HEK293 (cell line): Measurements from ENCODE around the gene ASCC2.

Source experiments
- BCL11B ChIP-seq: fragments of 450-650 bp; formaldehyde crosslinking; IDR thresholded peaks from 2 replicates; pipeline ENCODE4 v1.5.1; 2016; ENCODE audit warnings: low read depth, missing biosample characterization, missing genetic modification characterization
- IKZF3 ChIP-seq: fragments of 450-650 bp; IDR thresholded peaks from 2 replicates; pipeline ENCODE4 v1.5.0; 2018; ENCODE audit warnings: missing biosample characterization, mild to moderate bottlenecking, missing genetic modification characterization, moderate library complexity
- KLF8 ChIP-seq: fragments of 450-650 bp; formaldehyde crosslinking; IDR thresholded peaks from 2 replicates; pipeline ENCODE4 v1.5.1; 2016; ENCODE audit warnings: missing biosample characterization, missing genetic modification characterization
- MZF1 ChIP-seq: fragments of 450-650 bp; formaldehyde crosslinking; IDR thresholded peaks from 2 replicates; pipeline ENCODE4 v1.5.1; 2017; ENCODE audit warnings: missing biosample characterization, missing genetic modification characterization, borderline replicate concordance
- SCRT1 ChIP-seq: fragments of 450-650 bp; formaldehyde crosslinking; IDR thresholded peaks from 2 replicates; pipeline ENCODE4 v1.5.1; 2016; ENCODE audit warnings: missing biosample characterization, missing genetic modification characterization, borderline replicate concordance
- SETDB1 ChIP-seq: IDR thresholded peaks from one replicate; pipeline ENCODE4 v1.6.1; 2017; ENCODE audit warnings: mild to moderate bottlenecking, low read length, moderate library complexity, mixed read lengths; ENCODE audit not compliant: insufficient read length
- WT1 ChIP-seq: fragments of 450-650 bp; formaldehyde crosslinking; IDR thresholded peaks from 2 replicates; pipeline ENCODE4 v1.5.1; 2016; ENCODE audit warnings: missing biosample characterization, missing genetic modification characterization
- ZBTB8A ChIP-seq: fragments of 450-650 bp; formaldehyde crosslinking; IDR thresholded peaks from 2 replicates; pipeline ENCODE4 v1.5.1; 2016; ENCODE audit warnings: missing biosample characterization, missing genetic modification characterization
- ZFHX2 ChIP-seq: fragments of 450-650 bp; formaldehyde crosslinking; conservative IDR thresholded peaks from 2 replicates; pipeline ENCODE4 v1.5.1; 2016; ENCODE audit warnings: missing biosample characterization, missing genetic modification characterization
- ZNF121 ChIP-seq: fragments of 450-650 bp; formaldehyde crosslinking; IDR thresholded peaks from 2 replicates; pipeline ENCODE4 v1.5.1; 2016; ENCODE audit warnings: missing biosample characterization, missing genetic modification characterization
- ZNF174 ChIP-seq: fragments of 450-650 bp; formaldehyde crosslinking; IDR thresholded peaks from 2 replicates; pipeline ENCODE4 v1.5.0; 2017; ENCODE audit warnings: missing biosample characterization, mild to moderate bottlenecking, missing genetic modification characterization
- ZNF23 ChIP-seq: fragments of 450-650 bp; formaldehyde crosslinking; IDR thresholded peaks from 2 replicates; pipeline ENCODE4 v1.5.1; 2016; ENCODE audit warnings: missing biosample characterization, missing genetic modification characterization, borderline replicate concordance
- ZNF239 ChIP-seq: fragments of 450-650 bp; formaldehyde crosslinking; IDR thresholded peaks from 2 replicates; pipeline ENCODE4 v1.5.1; 2016; ENCODE audit warnings: missing biosample characterization, missing genetic modification characterization
- ZNF37A ChIP-seq: fragments of 450-650 bp; IDR thresholded peaks from 2 replicates; pipeline ENCODE4 v1.5.1; 2018; ENCODE audit warnings: missing biosample characterization, missing genetic modification characterization
- ZNF391 ChIP-seq: fragments of 450-650 bp; formaldehyde crosslinking; IDR thresholded peaks from 2 replicates; pipeline ENCODE4 v1.5.1; 2016; ENCODE audit warnings: low read depth, missing biosample characterization, missing genetic modification characterization, borderline replicate concordance
- ZNF404 ChIP-seq: fragments of 450-650 bp; formaldehyde crosslinking; IDR thresholded peaks from 2 replicates; pipeline ENCODE4 v1.5.1; 2017; ENCODE audit warnings: missing biosample characterization, missing genetic modification characterization
- ZNF433 ChIP-seq: fragments of 450-650 bp; formaldehyde crosslinking; IDR thresholded peaks from 2 replicates; pipeline ENCODE4 v1.5.1; 2016; ENCODE audit warnings: missing biosample characterization, missing genetic modification characterization, low read depth
- ZNF529 ChIP-seq: fragments of 450-650 bp; formaldehyde crosslinking; IDR thresholded peaks from 2 replicates; pipeline ENCODE4 v1.5.1; 2017; ENCODE audit warnings: missing genetic modification characterization, missing biosample characterization; ENCODE audit not compliant: insufficient replicate concordance
- ZNF571 ChIP-seq: fragments of 450-650 bp; formaldehyde crosslinking; IDR thresholded peaks from 2 replicates; pipeline ENCODE4 v1.5.0; 2017; ENCODE audit warnings: missing biosample characterization, missing genetic modification characterization
- ZNF580 ChIP-seq: fragments of 450-650 bp; formaldehyde crosslinking; IDR thresholded peaks from 2 replicates; pipeline ENCODE4 v1.5.1; 2016; ENCODE audit warnings: missing biosample characterization, missing genetic modification characterization
- ZNF585B ChIP-seq: fragments of 450-650 bp; formaldehyde crosslinking; IDR thresholded peaks from 2 replicates; pipeline ENCODE4 v1.5.1; 2016; ENCODE audit warnings: missing biosample characterization, missing genetic modification characterization
- ZNF600 ChIP-seq: fragments of 450-650 bp; formaldehyde crosslinking; IDR thresholded peaks from 2 replicates; pipeline ENCODE4 v1.5.1; 2016; ENCODE audit warnings: missing biosample characterization, missing genetic modification characterization
- ZNF610 ChIP-seq: fragments of 450-650 bp; formaldehyde crosslinking; IDR thresholded peaks from 2 replicates; pipeline ENCODE4 v1.5.1; 2016; ENCODE audit warnings: missing biosample characterization, missing genetic modification characterization, borderline replicate concordance
- ZNF626 ChIP-seq: fragments of 450-650 bp; sonication (Bioruptor Pico); formaldehyde crosslinking; IDR thresholded peaks from 2 replicates; pipeline ENCODE4 v1.5.1; 2018; ENCODE audit warnings: missing biosample characterization, missing genetic modification characterization, inconsistent platforms
- ZNF639 ChIP-seq: fragments of 450-650 bp; formaldehyde crosslinking; IDR thresholded peaks from 2 replicates; pipeline ENCODE4 v1.5.1; 2016; ENCODE audit warnings: missing biosample characterization, missing genetic modification characterization
- ZNF747 ChIP-seq: fragments of 450-650 bp; formaldehyde crosslinking; IDR thresholded peaks from 2 replicates; pipeline ENCODE4 v1.5.1; 2016; ENCODE audit warnings: missing biosample characterization, missing genetic modification characterization
- ZNF76 ChIP-seq: fragments of 450-650 bp; formaldehyde crosslinking; IDR thresholded peaks from 2 replicates; pipeline ENCODE4; 2016; ENCODE audit warnings: low read depth, missing biosample characterization, missing genetic modification characterization, borderline replicate concordance
- ZNF768 ChIP-seq: fragments of 450-650 bp; formaldehyde crosslinking; IDR thresholded peaks from 2 replicates; pipeline ENCODE4 v1.5.1; 2018; ENCODE audit warnings: missing biosample characterization, mild to moderate bottlenecking, missing genetic modification characterization
- ZNF830 ChIP-seq: fragments of 450-650 bp; IDR thresholded peaks from 2 replicates; pipeline ENCODE4 v1.5.0; 2018; ENCODE audit warnings: missing biosample characterization, missing genetic modification characterization, low read depth, mild to moderate bottlenecking, moderate library complexity
- ZNF843 ChIP-seq: fragments of 450-650 bp; formaldehyde crosslinking; IDR thresholded peaks from 2 replicates; pipeline ENCODE4 v1.5.1; 2016; ENCODE audit warnings: missing biosample characterization, missing genetic modification characterization
- ZSCAN30 ChIP-seq: fragments of 450-650 bp; IDR thresholded peaks from 2 replicates; pipeline ENCODE4 v1.5.1; 2018; ENCODE audit warnings: missing biosample characterization, mild to moderate bottlenecking, missing genetic modification characterization, moderate library complexity
- ZXDB ChIP-seq: fragments of 450-650 bp; formaldehyde crosslinking; IDR thresholded peaks from 2 replicates; pipeline ENCODE4 v1.5.1; 2016; ENCODE audit warnings: missing biosample characterization, missing genetic modification characterization
- TF ChIP-seq, protein P1 (sequence below): fragments of 450-650 bp; formaldehyde crosslinking; IDR thresholded peaks from 2 replicates; pipeline ENCODE4 v1.5.1; 2017; ENCODE audit warnings: missing biosample characterization, missing genetic modification characterization
- TF ChIP-seq, protein P2 (sequence below): fragments of 450-650 bp; formaldehyde crosslinking; IDR thresholded peaks from 2 replicates; pipeline ENCODE4 v1.5.1; 2016; ENCODE audit warnings: missing biosample characterization, missing genetic modification characterization
- TF ChIP-seq, protein P3 (sequence below): fragments of 450-650 bp; formaldehyde crosslinking; IDR thresholded peaks from 2 replicates; pipeline ENCODE4 v1.5.1; 2016; ENCODE audit warnings: missing biosample characterization, missing genetic modification characterization

Gene ASCC2

DNA sequence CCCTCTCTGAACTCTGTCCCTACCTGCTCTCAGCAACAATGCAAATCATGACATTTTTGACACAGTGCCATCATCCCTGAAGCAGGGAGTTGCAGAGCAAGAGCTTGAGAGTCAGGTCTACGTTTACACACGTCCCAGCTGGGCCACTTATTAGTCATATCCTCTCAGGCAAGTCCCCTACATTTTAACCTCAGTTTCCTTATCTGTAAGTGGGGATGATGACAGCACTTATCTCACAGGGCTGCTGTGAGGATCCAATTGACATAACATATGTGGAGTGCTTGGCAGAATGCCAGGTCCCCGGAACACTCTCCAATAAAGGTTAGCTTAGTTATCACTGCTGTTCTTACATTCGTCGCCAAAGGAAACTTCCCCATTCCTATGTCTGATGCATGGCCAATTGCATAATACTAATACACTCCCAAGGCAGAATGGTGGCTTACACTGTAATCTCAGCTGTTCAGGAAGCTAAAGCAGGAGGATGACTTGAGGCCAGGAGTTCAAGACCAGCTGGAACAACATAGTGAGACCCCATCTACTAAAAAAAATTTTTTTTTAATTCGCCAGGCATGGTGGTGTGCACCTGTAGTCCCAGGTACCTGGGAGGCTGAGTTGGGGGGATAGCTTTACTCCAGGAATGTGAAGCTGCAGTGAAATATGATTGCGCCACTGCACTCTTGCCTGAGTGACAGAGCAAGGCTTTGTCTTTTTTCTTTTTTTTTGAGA lies 16.6 kb downstream of the ASCC2 start (continued):
- TF ChIP-seq ZNF585B (tag by site-specific recombination) (no peak), ZNF404 (tag by site-specific recombination) (no peak), ZNF830 (tag by site-specific recombination) (no peak), ZNF747 (tag by site-specific recombination) (no peak), ZFHX2 (tag by site-specific recombination) (no peak), KLF8 (tag by site-specific recombination) (peak; percentile 64; the same call in 1 of the 2 replicates), ZNF391 (tag by site-specific recombination) (no peak), ZNF580 (tag by site-specific recombination) (peak; percentile 62; the same call in 1 of the 2 replicates), SCRT1 (tag by site-specific recombination) (no peak), ZNF626 (tag by site-specific recombination) (peak; percentile 88; the same call in 1 of the 2 replicates), ZXDB (tag by site-specific recombination) (peak; percentile 94), BCL11B (tag by site-specific recombination) (no peak; the same call in 1 of the 2 replicates), SETDB1 (peak; percentile 65), ZNF433 (tag by site-specific recombination) (no peak), ZBTB8A (0 out of 2 replicates have a peak, but pooled peaks have one; percentile 11), ZNF529 (no peak), ZNF76 (tag by site-specific recombination) (no peak), ZNF843 (tag by site-specific recombination) (peak; percentile 16; the same call in 1 of the 2 replicates), ZNF23 (tag by site-specific recombination) (no peak), ZNF768 (tag by site-specific recombination) (no peak), ZNF610 (tag by site-specific recombination) (no peak), WT1 (tag by site-specific recombination) (0 out of 2 replicates have a peak, but pooled peaks have one; percentile 42), IKZF3 (peak; percentile 74), MZF1 (tag by site-specific recombination) (peak; percentile 93), ZNF571 (tag by site-specific recombination) (0 out of 2 replicates have a peak, but pooled peaks have one; percentile 52), ZNF639 (tag by site-specific recombination) (peak; percentile 94), ZSCAN30 (tag by site-specific recombination) (peak; percentile 83), ZNF174 (tag by site-specific recombination) (no peak), ZNF37A (tag by site-specific recombination) (peak; percentile 40; the same call in 1 of the 2 replicates), ZNF600 (tag by site-specific recombination) (peak; percentile 86), ZNF121 (tag by site-specific recombination) (peak; percentile 91; the same call in 1 of the 2 replicates), ZNF239 (tag by site-specific recombination) (no peak)
- TF ChIP-seq, protein P1, sequence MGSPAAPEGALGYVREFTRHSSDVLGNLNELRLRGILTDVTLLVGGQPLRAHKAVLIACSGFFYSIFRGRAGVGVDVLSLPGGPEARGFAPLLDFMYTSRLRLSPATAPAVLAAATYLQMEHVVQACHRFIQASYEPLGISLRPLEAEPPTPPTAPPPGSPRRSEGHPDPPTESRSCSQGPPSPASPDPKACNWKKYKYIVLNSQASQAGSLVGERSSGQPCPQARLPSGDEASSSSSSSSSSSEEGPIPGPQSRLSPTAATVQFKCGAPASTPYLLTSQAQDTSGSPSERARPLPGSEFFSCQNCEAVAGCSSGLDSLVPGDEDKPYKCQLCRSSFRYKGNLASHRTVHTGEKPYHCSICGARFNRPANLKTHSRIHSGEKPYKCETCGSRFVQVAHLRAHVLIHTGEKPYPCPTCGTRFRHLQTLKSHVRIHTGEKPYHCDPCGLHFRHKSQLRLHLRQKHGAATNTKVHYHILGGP (tag by site-specific recombination), result no peak
- TF ChIP-seq, protein P2, sequence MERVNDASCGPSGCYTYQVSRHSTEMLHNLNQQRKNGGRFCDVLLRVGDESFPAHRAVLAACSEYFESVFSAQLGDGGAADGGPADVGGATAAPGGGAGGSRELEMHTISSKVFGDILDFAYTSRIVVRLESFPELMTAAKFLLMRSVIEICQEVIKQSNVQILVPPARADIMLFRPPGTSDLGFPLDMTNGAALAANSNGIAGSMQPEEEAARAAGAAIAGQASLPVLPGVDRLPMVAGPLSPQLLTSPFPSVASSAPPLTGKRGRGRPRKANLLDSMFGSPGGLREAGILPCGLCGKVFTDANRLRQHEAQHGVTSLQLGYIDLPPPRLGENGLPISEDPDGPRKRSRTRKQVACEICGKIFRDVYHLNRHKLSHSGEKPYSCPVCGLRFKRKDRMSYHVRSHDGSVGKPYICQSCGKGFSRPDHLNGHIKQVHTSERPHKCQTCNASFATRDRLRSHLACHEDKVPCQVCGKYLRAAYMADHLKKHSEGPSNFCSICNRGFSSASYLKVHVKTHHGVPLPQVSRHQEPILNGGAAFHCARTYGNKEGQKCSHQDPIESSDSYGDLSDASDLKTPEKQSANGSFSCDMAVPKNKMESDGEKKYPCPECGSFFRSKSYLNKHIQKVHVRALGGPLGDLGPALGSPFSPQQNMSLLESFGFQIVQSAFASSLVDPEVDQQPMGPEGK (tag by site-specific recombination), result peak; percentile 61
- TF ChIP-seq, protein P3, sequence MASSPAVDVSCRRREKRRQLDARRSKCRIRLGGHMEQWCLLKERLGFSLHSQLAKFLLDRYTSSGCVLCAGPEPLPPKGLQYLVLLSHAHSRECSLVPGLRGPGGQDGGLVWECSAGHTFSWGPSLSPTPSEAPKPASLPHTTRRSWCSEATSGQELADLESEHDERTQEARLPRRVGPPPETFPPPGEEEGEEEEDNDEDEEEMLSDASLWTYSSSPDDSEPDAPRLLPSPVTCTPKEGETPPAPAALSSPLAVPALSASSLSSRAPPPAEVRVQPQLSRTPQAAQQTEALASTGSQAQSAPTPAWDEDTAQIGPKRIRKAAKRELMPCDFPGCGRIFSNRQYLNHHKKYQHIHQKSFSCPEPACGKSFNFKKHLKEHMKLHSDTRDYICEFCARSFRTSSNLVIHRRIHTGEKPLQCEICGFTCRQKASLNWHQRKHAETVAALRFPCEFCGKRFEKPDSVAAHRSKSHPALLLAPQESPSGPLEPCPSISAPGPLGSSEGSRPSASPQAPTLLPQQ (tag by site-specific recombination), result peak; percentile 78
